Measurements from ENCODE around the gene ATG9B. TPM values are rescaled to one million over a fixed set of nuclear protein-coding genes. Genes with fewer than 3 reads are reported as not detected.
A peak's percentile ranks its signal among the peaks of the same experiment; 100 is the strongest.

Gene ATG9B
- total and polyA plus RNA-seq, 2 of the 13 experiments (the other 11 are each of a cell fraction or from before 2014, with no cell fraction given) = 0.24 TPM; not detected in 1

GRCh38 chr7:151017953-151018420 is 6.3 kb downstream of the ATG9B start (continued):
- TF ChIP-seq HMGXB3 (CRISPR knock-in tag; IDR thresholded peaks at IDR 0.05; ENCODE audit: borderline replicate concordance) (0 out of 2 replicates have a peak, but pooled peaks have one; percentile 36), WIZ (CRISPR knock-in tag; IDR thresholded peaks at IDR 0.05) (no peak), ZBTB34 (CRISPR knock-in tag; IDR thresholded peaks at IDR 0.05) (no peak), DNMT3B (CRISPR knock-in tag; conservative IDR thresholded peaks at IDR 0.05) (no peak), RNF219 (CRISPR knock-in tag; IDR thresholded peaks at IDR 0.05) (no peak), FUBP1 (CRISPR knock-in tag; IDR thresholded peaks at IDR 0.05; ENCODE audit: borderline replicate concordance) (no peak), SNAPC4 (CRISPR knock-in tag; IDR thresholded peaks at IDR 0.05) (0 out of 2 replicates have a peak, but pooled peaks have one; percentile 42), BCL3 (CRISPR knock-in tag; IDR thresholded peaks at IDR 0.05) (no peak), HOMEZ (CRISPR knock-in tag; IDR thresholded peaks at IDR 0.05; ENCODE audit: low read depth) (no peak; the same call in 1 of the 2 replicates)
